SJCRH30 (cell line): ENCODE measurements around the gene ADGRB3. TPM values are rescaled to one million over a fixed set of nuclear protein-coding genes. Genes with fewer than 3 reads are reported as not detected.
A peak's percentile ranks its signal among the peaks of the same experiment; 100 is the strongest.

Source experiments
- DNase-seq, 2 experiments: peaks; one replicate each; pipeline ENCODE4 v3.0.0-alpha.2; 2015 to 2020
- H3K27ac ChIP-seq: fragments of 250-450 bp; sonication (Bioruptor Pico); 2 replicates; pipeline ENCODE4 v1.5.1; 2020; ENCODE audit warnings: mild to moderate bottlenecking, moderate library complexity
- H3K27me3 ChIP-seq: fragments of 250-450 bp; sonication (Bioruptor Pico); 2 replicates; pipeline ENCODE4 v1.5.1; 2020; ENCODE audit warnings: mild to moderate bottlenecking, moderate library complexity
- H3K36me3 ChIP-seq: fragments of 250-450 bp; sonication (Bioruptor Pico); 2 replicates; pipeline ENCODE4 v1.5.1; 2020; ENCODE audit warnings: mild to moderate bottlenecking, moderate library complexity
- H3K4me1 ChIP-seq: fragments of 250-450 bp; sonication (Bioruptor Pico); 2 replicates; pipeline ENCODE4 v1.5.1; 2020; ENCODE audit warnings: mild to moderate bottlenecking, moderate library complexity
- H3K4me3 ChIP-seq: fragments of 250-450 bp; sonication (Bioruptor Pico); 2 replicates; pipeline ENCODE4 v1.5.1; 2020; ENCODE audit warnings: mild to moderate bottlenecking, moderate library complexity
- H3K9me3 ChIP-seq: fragments of 250-450 bp; sonication (Bioruptor Pico); replicated peaks from 2 replicates; pipeline ENCODE4 v1.5.1; 2020; ENCODE audit warnings: mild to moderate bottlenecking, moderate library complexity
- total RNA-seq: library from RNA; depleted of rRNA; stranded (reverse); fragments of >200 nt; shearing (Covaris generic); gene quantifications from 2 replicates; pipeline ENCODE4 v1.2.3, GENCODE V29; 2014

ADGRB3 gene
- total RNA-seq, 1 experiment from 2014 or later: 8.7 TPM

GRCh38 chr6:69378326-69378725 is 743.2 kb downstream of the ADGRB3 start:
- Histone ChIP-seq H3K27ac (no peak overlapping the region), H3K36me3 (no peaks in the 10 kb centered on the region), H3K27me3 (no peaks in the 10 kb centered on the region), H3K4me1 (0 out of 2 replicates have a peak, but pooled peaks cover under 1% of the 10 kb centered on the region), H3K9me3 (no peaks in the 10 kb centered on the region), H3K4me3 (no peak overlapping the region)
- DNase-seq: no peak

DNA sequence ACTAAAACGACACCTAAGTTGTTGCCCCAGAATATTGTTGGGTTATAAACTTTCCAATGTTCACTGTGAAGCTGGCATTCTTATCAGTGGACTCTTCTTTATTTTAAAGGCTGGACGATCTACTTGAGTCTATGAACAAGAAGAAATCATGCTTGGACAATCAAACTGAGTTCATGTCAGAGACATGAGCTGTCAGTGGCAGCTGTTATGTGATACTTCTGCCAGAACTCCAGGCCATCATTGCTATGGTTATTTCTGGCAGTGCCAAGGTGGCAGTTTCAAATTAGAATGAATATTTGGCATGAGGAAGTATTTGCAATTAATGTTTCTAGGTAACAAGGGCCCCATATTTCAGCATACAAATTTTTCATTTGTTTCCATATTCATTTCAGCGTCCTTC is 744.4 kb downstream of the ADGRB3 start:
- Histone ChIP-seq H3K4me1 (0 out of 2 replicates have a peak, but pooled peaks cover 2% of the 10 kb centered on the region), H3K9me3 (no peaks in the 10 kb centered on the region), H3K27me3 (no peaks in the 10 kb centered on the region), H3K4me3 (no peak overlapping the region), H3K27ac (no peak overlapping the region), H3K36me3 (no peaks in the 10 kb centered on the region)
- DNase-seq: no peak

DNA sequence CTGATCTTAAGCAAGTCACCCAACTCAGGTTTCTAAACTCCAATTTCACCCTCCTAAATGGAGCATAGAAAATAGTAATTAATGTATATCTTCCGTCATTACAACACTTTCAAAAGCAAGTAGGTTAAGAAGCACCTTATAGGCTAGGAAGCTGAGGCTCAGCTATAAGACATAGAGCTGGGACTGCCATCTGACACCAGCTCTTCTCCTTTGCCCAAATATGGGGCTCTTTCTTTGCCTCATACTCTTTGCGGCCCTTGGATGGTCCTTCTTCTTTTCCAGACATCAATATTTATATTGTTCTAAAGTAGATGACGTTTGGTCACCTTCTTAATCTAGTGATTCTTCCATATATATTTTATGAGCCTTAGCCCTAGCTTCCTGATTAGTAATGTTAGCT is 748.5 kb downstream of the ADGRB3 start:
- Histone ChIP-seq H3K36me3 (no peaks in the 10 kb centered on the region), H3K4me3 (no peak overlapping the region), H3K27ac (no peak overlapping the region), H3K4me1 (0 out of 2 replicates have a peak, but pooled peaks cover 2% of the 10 kb centered on the region), H3K9me3 (no peaks in the 10 kb centered on the region), H3K27me3 (no peaks in the 10 kb centered on the region)
- no peak for DNase-seq

GRCh38 chr6:69386426-69386825 is 751.3 kb downstream of the ADGRB3 start:
- Histone ChIP-seq H3K9me3 (no peaks in the 10 kb centered on the region), H3K4me1 (peaks cover 2% of the 10 kb centered on the region; the same call in 1 of the 2 replicates), H3K27me3 (no peaks in the 10 kb centered on the region), H3K4me3 (no peak overlapping the region), H3K27ac (no peak overlapping the region), H3K36me3 (no peaks in the 10 kb centered on the region)
- no peak for DNase-seq

DNA sequence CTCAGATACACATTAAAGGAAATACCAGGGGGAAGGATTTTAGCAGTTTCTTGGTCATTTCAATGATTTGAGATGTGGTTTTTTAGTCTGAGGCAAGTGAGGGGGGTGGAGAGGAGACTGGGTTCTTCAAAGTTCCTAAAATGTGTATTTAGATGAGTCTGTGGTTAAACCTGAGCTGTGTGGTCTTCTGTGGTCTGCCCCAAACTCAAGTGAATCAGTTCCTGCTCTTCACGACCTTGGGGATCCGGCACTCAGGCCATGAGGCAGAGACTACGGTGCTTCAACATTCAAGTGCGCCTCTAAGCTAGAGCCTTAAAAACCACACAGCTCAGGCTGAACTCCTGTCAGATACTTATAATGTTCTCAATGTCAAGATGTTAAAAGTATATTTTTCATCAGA is 755.0 kb downstream of the ADGRB3 start:
- Histone ChIP-seq H3K27ac (no peak overlapping the region), H3K4me1 (no peaks in the 10 kb centered on the region; the same call in 1 of the 2 replicates), H3K27me3 (no peaks in the 10 kb centered on the region), H3K4me3 (no peak overlapping the region), H3K36me3 (no peaks in the 10 kb centered on the region), H3K9me3 (no peaks in the 10 kb centered on the region)
- peak; percentile 29 to 57 for DNase-seq

GRCh38 chr6:69391106-69391505 is 756.0 kb downstream of the ADGRB3 start:
- Histone ChIP-seq H3K4me1 (no peaks in the 10 kb centered on the region; the same call in 1 of the 2 replicates), H3K9me3 (no peaks in the 10 kb centered on the region), H3K36me3 (no peaks in the 10 kb centered on the region), H3K27me3 (no peaks in the 10 kb centered on the region), H3K4me3 (no peak overlapping the region), H3K27ac (no peak overlapping the region)
- no peak for DNase-seq

- Histone ChIP-seq H3K9me3 (no peaks in the 10 kb centered on the region), H3K27ac (no peak overlapping the region), H3K4me1 (no peaks in the 10 kb centered on the region; the same call in 1 of the 2 replicates), H3K27me3 (no peaks in the 10 kb centered on the region), H3K36me3 (no peaks in the 10 kb centered on the region), H3K4me3 (no peak overlapping the region)
- DNase-seq: no peak
Measured at GRCh38 chr6:69392745-69393144, 757.7 kb downstream of the ADGRB3 start.

DNA sequence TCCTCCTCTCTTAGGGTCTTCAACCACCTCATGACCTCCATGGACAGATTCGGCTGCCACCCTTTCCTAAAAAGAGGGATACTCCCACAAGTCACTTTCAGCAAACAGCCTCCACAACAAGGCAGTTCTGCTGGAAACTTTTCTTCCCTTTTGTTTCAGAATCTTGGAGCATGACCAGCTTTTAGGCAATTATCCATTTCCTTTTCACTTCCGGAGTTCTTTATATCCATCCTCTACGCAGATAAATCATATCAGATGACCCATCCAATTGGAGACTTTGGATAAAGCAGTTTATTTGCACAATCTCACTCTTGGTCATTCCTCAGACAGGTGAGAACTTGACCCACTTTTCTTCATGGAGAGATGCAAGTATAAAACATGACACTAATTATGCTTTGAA is 763.2 kb downstream of the ADGRB3 start:
- Histone ChIP-seq H3K9me3 (no peaks in the 10 kb centered on the region), H3K4me3 (no peak overlapping the region), H3K27ac (no peak overlapping the region), H3K4me1 (peaks cover 4% of the 10 kb centered on the region; the same call in 1 of the 2 replicates), H3K27me3 (no peaks in the 10 kb centered on the region), H3K36me3 (no peaks in the 10 kb centered on the region)
- no peak for DNase-seq

- no peak overlapping the region for H3K4me3 ChIP-seq
- no peak overlapping the region for H3K27ac ChIP-seq
- no peaks in the 10 kb centered on the region for H3K36me3 ChIP-seq
- no peaks in the 10 kb centered on the region for H3K9me3 ChIP-seq
- peaks cover 4% of the 10 kb centered on the region; the same call in 1 of the 2 replicates for H3K4me1 ChIP-seq
- H3K27me3 ChIP-seq: no peaks in the 10 kb centered on the region
- DNase-seq: no peak
Measured at GRCh38 chr6:69398729-69399128, 763.6 kb downstream of the ADGRB3 start.

- no peaks in the 10 kb centered on the region for H3K36me3 ChIP-seq
Measured at GRCh38 chr6:69408886-69409285, 773.8 kb downstream of the ADGRB3 start.

GRCh38 chr6:69416776-69417175 is 781.7 kb downstream of the ADGRB3 start:
- Histone ChIP-seq H3K4me3 (no peak overlapping the region), H3K36me3 (no peaks in the 10 kb centered on the region), H3K27ac (no peak overlapping the region), H3K9me3 (no peaks in the 10 kb centered on the region; the same call in none of the 2 replicates), H3K4me1 (peaks cover 15% of the 10 kb centered on the region), H3K27me3 (no peaks in the 10 kb centered on the region)
- DNase-seq: peak; percentile 45 to 64

More at GRCh38 chr6:69408886-69409285, 773.8 kb downstream of the ADGRB3 start:
- Histone ChIP-seq H3K27ac (no peak overlapping the region), H3K9me3 (peaks cover 10% of the 10 kb centered on the region; the same call in 1 of the 2 replicates), H3K4me1 (no peaks in the 10 kb centered on the region), H3K4me3 (no peak overlapping the region), H3K27me3 (no peaks in the 10 kb centered on the region)
- no peak for DNase-seq

GRCh38 chr6:69421269-69421668 is 786.2 kb downstream of the ADGRB3 start:
- no peaks in the 10 kb centered on the region for H3K36me3 ChIP-seq
- H3K27me3 ChIP-seq: no peaks in the 10 kb centered on the region
- H3K9me3 ChIP-seq: no peaks in the 10 kb centered on the region; the same call in 1 of the 2 replicates
- peaks cover 34% of the 10 kb centered on the region for H3K4me1 ChIP-seq
- H3K4me3 ChIP-seq: no peak overlapping the region
- DNase-seq: no peak
- peak overlapping the region; percentile 97 for H3K27ac ChIP-seq

DNA sequence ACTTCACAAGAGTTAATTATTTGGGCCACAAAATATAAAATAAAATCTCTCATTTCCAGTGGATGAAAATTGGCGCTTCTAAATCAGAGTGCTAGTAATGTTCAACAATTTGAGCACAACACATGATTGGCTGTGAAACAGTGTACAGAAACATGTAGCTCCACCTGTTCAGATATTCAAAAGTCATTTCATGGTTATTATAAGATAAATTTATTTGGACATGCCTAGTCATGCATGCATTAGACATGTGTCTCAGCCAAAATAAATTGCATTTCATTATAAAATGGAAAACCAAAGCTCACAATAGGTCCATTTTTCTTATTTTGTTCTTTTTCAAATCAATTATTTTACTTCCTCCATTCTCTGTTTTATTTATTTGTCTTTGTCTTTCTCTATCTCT is 786.9 kb downstream of the ADGRB3 start:
- Histone ChIP-seq H3K4me3 (no peak overlapping the region), H3K27ac (peak overlapping the region; percentile 97), H3K27me3 (no peaks in the 10 kb centered on the region), H3K36me3 (no peaks in the 10 kb centered on the region), H3K4me1 (peaks cover 30% of the 10 kb centered on the region), H3K9me3 (no peaks in the 10 kb centered on the region; the same call in 1 of the 2 replicates)
- DNase-seq: peak; percentile 14 to 76

- peak overlapping the region; percentile 97 for H3K27ac ChIP-seq
- H3K36me3 ChIP-seq: no peaks in the 10 kb centered on the region
- H3K4me3 ChIP-seq: no peak overlapping the region
- H3K27me3 ChIP-seq: no peaks in the 10 kb centered on the region
- peaks cover 29% of the 10 kb centered on the region for H3K4me1 ChIP-seq
- H3K9me3 ChIP-seq: no peaks in the 10 kb centered on the region; the same call in 1 of the 2 replicates
- peak; percentile 69 to 77 for DNase-seq
Measured at GRCh38 chr6:69422475-69422874, 787.4 kb downstream of the ADGRB3 start.

DNA sequence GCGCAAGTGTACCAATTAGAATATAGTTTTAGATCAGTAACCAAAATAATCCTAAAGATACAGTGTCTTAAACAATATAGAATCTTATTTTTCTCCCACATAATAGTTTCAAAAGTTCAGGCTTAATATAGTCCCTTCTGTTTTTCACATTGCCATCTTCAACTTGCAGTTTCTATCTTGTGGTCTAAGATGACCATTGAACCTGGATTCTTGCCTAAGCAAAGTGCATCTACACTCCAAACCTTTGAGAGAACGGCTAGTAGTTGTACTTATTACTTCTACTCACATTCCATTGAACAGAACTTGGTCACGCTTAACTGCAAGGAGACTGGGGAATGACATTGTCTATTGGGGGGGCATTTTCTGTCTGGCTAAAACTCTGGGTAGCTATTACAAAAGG is 788.7 kb downstream of the ADGRB3 start:
- H3K36me3 ChIP-seq: no peaks in the 10 kb centered on the region

DNA sequence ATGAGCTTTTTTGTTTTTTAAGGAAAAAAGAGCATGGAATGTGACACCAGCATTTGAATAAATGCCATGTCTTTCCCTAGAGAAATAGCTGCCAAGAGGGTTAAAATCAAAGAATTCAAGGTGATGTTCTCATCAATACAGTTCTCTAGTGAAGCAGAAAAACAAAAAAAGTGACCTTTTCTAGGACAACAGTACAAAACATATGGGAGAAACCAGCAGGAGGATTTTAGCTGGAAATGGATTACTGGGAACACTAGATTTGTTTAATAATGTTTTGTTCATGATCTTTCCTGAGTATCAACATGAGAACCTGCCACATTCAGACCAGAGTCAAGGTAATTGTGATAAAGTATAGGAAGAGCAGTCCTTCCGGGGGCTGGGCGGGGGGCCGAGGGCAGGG is 789.5 kb downstream of the ADGRB3 start:
- H3K27ac ChIP-seq: no peak overlapping the region
- H3K4me3 ChIP-seq: no peak overlapping the region
- DNase-seq: no peak
- no peaks in the 10 kb centered on the region for H3K36me3 ChIP-seq
- H3K4me1 ChIP-seq: peaks cover 29% of the 10 kb centered on the region
- no peaks in the 10 kb centered on the region for H3K27me3 ChIP-seq
- H3K9me3 ChIP-seq: no peaks in the 10 kb centered on the region; the same call in 1 of the 2 replicates

More for the DNA sequence above, 788.7 kb downstream of the ADGRB3 start:
- Histone ChIP-seq H3K27me3 (no peaks in the 10 kb centered on the region), H3K4me3 (no peak overlapping the region), H3K27ac (no peak overlapping the region; the same call in 1 of the 2 replicates), H3K9me3 (no peaks in the 10 kb centered on the region; the same call in 1 of the 2 replicates), H3K4me1 (peaks cover 29% of the 10 kb centered on the region)
- no peak for DNase-seq
